ENCODE measurements around the gene C1orf56. TPM values are rescaled to one million over a fixed set of nuclear protein-coding genes. Genes with fewer than 3 reads are reported as not detected.
A peak's percentile ranks its signal among the peaks of the same experiment; 100 is the strongest.

The C1orf56 gene
- total RNA-seq, 1 donor from 2014 or later, result 8.6 TPM

- H3K4me1 Mint-ChIP-seq (ENCODE audit: unreplicated experiment), result peaks cover 17% of the 10 kb centered on the region
- no peak overlapping the region for H3K4me3 Mint-ChIP-seq
- TF ChIP-seq CTCF (conservative IDR thresholded peaks at IDR 0.05), result no peak
- peak overlapping the region; percentile 71 for H3K27ac Mint-ChIP-seq
- no peaks in the 10 kb centered on the region for H3K27me3 Mint-ChIP-seq
- no peaks in the 10 kb centered on the region for H3K9me3 Mint-ChIP-seq
- H3K36me3 Mint-ChIP-seq, result peaks cover 20% of the 10 kb centered on the region
- no peak for DNase-seq (ENCODE audit: extremely low spot score, unreplicated experiment)
Observed at GRCh38 chr1:151051356-151052009, 3.9 kb downstream of the C1orf56 start.

- Mint-ChIP-seq H3K27me3 (no peaks in the 10 kb centered on the region), H3K27ac (peak overlapping the region; percentile 79), H3K4me3 (peak overlapping the region; percentile 59), H3K9me3 (no peaks in the 10 kb centered on the region), H3K36me3 (peaks cover 25% of the 10 kb centered on the region), H3K4me1 (ENCODE audit: unreplicated experiment) (peaks cover 28% of the 10 kb centered on the region)
- no peak for DNase-seq (ENCODE audit: extremely low spot score, unreplicated experiment)
- TF ChIP-seq CTCF (conservative IDR thresholded peaks at IDR 0.05), result no peak
Observed at GRCh38 chr1:151054971-151055547, 7.5 kb downstream of the C1orf56 start.

GRCh38 chr1:151055581-151055980 is 8.0 kb downstream of the C1orf56 start:
- no peak for TF ChIP-seq CTCF (conservative IDR thresholded peaks at IDR 0.05)
- peak overlapping the region; percentile 59 for H3K4me3 Mint-ChIP-seq
- no peak for DNase-seq (ENCODE audit: extremely low spot score, unreplicated experiment)
- H3K27me3 Mint-ChIP-seq, result no peaks in the 10 kb centered on the region
- H3K4me1 Mint-ChIP-seq (ENCODE audit: unreplicated experiment), result peaks cover 28% of the 10 kb centered on the region
- H3K27ac Mint-ChIP-seq, result peak overlapping the region; percentile 79
- peaks cover 25% of the 10 kb centered on the region for H3K36me3 Mint-ChIP-seq
- H3K9me3 Mint-ChIP-seq, result no peaks in the 10 kb centered on the region

GRCh38 chr1:151056149-151056548 is 8.6 kb downstream of the C1orf56 start:
- no peak for TF ChIP-seq CTCF (conservative IDR thresholded peaks at IDR 0.05)
- peak overlapping the region; percentile 88 for H3K4me3 Mint-ChIP-seq
- no peak for DNase-seq (ENCODE audit: extremely low spot score, unreplicated experiment)
- H3K4me1 Mint-ChIP-seq (ENCODE audit: unreplicated experiment), result peaks cover 28% of the 10 kb centered on the region
- H3K9me3 Mint-ChIP-seq, result no peaks in the 10 kb centered on the region
- no peaks in the 10 kb centered on the region for H3K27me3 Mint-ChIP-seq
- peaks cover 25% of the 10 kb centered on the region for H3K36me3 Mint-ChIP-seq
- H3K27ac Mint-ChIP-seq, result peak overlapping the region; percentile 79

GRCh38 chr1:151058692-151059091 is 11.1 kb downstream of the C1orf56 start:
- peaks cover 42% of the 10 kb centered on the region for H3K4me1 Mint-ChIP-seq (ENCODE audit: unreplicated experiment)
- H3K36me3 Mint-ChIP-seq, result peaks cover 24% of the 10 kb centered on the region
- no peaks in the 10 kb centered on the region for H3K27me3 Mint-ChIP-seq
- no peaks in the 10 kb centered on the region for H3K9me3 Mint-ChIP-seq
- peak overlapping the region; percentile 88 for H3K4me3 Mint-ChIP-seq
- no peak for DNase-seq (ENCODE audit: extremely low spot score, unreplicated experiment)
- H3K27ac Mint-ChIP-seq, result peak overlapping the region; percentile 79
- TF ChIP-seq CTCF (conservative IDR thresholded peaks at IDR 0.05), result no peak

Data from type B pancreatic cell (in vitro differentiated cells).